CD4-positive, alpha-beta T cell treated with Interleukin-6 for 4 hours (primary cell): ENCODE data around the gene NAT14.
A peak's percentile ranks its signal among the peaks of the same experiment; 100 is the strongest.
"Not testable (repeated sequence)": the region's sequence is repeated elsewhere in the genome, so short reads cannot be mapped to it uniquely, and the experiment has no call there.

Source experiments
- DNase-seq: peaks from one replicate; pipeline ENCODE4 v3.0.0-alpha.2; 2020; ENCODE audit warnings: mixed read lengths

Gene NAT14

GRCh38 chr19:55487924-55488687 is 3.1 kb downstream of the NAT14 start, which contains the start of gene SSC5D:
Gene SSC5D, plus strand, starts transcription at chr19:55488436. Its CDS starts 154 bp downstream, at chr19:55488590.
- DNase-seq: no peak

GRCh38 chr19:55488986-55489710 is 4.2 kb downstream of the NAT14 start:
- no peak for DNase-seq

GRCh38 chr19:55489711-55490477 is 4.9 kb downstream of the NAT14 start:
- DNase-seq: no peak

- no peak for DNase-seq
Measured at GRCh38 chr19:55490478-55491432, 5.8 kb downstream of the NAT14 start.

GRCh38 chr19:55491546-55492360 is 6.8 kb downstream of the NAT14 start:
- no peak for DNase-seq

- DNase-seq: no peak
Measured at GRCh38 chr19:55492362-55492944, 7.5 kb downstream of the NAT14 start.

- no peak for DNase-seq
Measured at GRCh38 chr19:55493052-55493644, 8.2 kb downstream of the NAT14 start.

- no peak for DNase-seq
Measured at GRCh38 chr19:55493645-55494171, 8.7 kb downstream of the NAT14 start.

- no peak for DNase-seq
Measured at GRCh38 chr19:55494172-55494761, 9.3 kb downstream of the NAT14 start.

- DNase-seq: no peak
Measured at GRCh38 chr19:55495646-55496349, 10.8 kb downstream of the NAT14 start.

- DNase-seq: not testable (repeated sequence)
Measured at GRCh38 chr19:55496820-55497219, 11.8 kb downstream of the NAT14 start.

- no peak for DNase-seq
Measured at GRCh38 chr19:55497763-55498162, 12.8 kb downstream of the NAT14 start.

- no peak for DNase-seq
Measured at GRCh38 chr19:55498246-55498840, 13.4 kb downstream of the NAT14 start.

GRCh38 chr19:55500368-55500952 is 15.5 kb downstream of the NAT14 start:
- DNase-seq: no peak

GRCh38 chr19:55502197-55502952 is 17.4 kb downstream of the NAT14 start:
- no peak for DNase-seq

- no peak for DNase-seq
Measured at GRCh38 chr19:55503157-55503501, 18.1 kb downstream of the NAT14 start.

- DNase-seq: peak; percentile 95
Measured at GRCh38 chr19:55503502-55504251, 18.7 kb downstream of the NAT14 start.
